ENCODE data around the gene KLF3.

- TF ChIP-seq CTCF (conservative IDR thresholded peaks at IDR 0.05; ENCODE audit: low read depth in 2 of 2) (no peak), JUNB (IDR thresholded peaks at IDR 0.05; ENCODE audit: unreplicated experiment) (no peak), EZH2phosphoT487 (IDR thresholded peaks at IDR 0.05; ENCODE audit: unreplicated experiment) (no peak), EZH2 (IDR thresholded peaks at IDR 0.05; ENCODE audit: low read depth, unreplicated experiment) (no peak), POLR2AphosphoS5 (IDR thresholded peaks at IDR 0.05; ENCODE audit: low read depth) (no peak), REST (IDR thresholded peaks at IDR 0.05; ENCODE audit: unreplicated experiment) (no peak), NANOG (IDR thresholded peaks at IDR 0.05; ENCODE audit: borderline replicate concordance) (no peak), ETS1 (IDR thresholded peaks at IDR 0.05) (no peak), STAT1 (IDR thresholded peaks at IDR 0.05; ENCODE audit: unreplicated experiment) (no peak)
These were observed 7.9 kb upstream of the KLF3 start for GRCh38 chr4:38656111-38656510.
